ENCODE data around the gene MRPS24. TPM values are rescaled to one million over a fixed set of nuclear protein-coding genes. Genes with fewer than 3 reads are reported as not detected.
"Not testable (repeated sequence)": the region's sequence is repeated elsewhere in the genome, so short reads cannot be mapped to it uniquely, and the experiment has no call there.

The MRPS24 gene
- polyA plus RNA-seq, 1 donor, result 83.1 TPM

DNA sequence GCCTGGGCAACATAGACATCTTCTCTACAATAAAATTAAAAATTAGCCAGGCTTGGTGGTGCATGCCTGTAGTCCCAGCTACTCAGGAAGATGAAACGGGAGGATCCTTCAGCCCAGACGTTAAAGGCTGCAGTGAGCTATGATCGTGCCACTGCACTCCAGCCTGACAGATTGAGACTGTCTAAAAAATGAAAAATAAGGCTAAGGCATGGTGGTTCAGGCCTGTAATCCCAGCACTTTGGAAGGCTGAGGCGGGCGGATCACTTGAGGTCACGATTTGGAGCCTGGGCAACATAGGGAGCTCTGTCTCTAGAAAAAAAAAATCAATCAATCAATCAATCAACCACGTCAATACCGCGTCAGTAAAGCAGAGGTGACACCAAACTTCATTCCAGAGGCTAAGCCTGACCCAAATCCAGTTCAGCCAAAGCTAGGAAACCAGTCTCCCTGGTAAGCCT, 31.1 kb downstream of the MRPS24 start:
- no peak for DNase-seq

DNA sequence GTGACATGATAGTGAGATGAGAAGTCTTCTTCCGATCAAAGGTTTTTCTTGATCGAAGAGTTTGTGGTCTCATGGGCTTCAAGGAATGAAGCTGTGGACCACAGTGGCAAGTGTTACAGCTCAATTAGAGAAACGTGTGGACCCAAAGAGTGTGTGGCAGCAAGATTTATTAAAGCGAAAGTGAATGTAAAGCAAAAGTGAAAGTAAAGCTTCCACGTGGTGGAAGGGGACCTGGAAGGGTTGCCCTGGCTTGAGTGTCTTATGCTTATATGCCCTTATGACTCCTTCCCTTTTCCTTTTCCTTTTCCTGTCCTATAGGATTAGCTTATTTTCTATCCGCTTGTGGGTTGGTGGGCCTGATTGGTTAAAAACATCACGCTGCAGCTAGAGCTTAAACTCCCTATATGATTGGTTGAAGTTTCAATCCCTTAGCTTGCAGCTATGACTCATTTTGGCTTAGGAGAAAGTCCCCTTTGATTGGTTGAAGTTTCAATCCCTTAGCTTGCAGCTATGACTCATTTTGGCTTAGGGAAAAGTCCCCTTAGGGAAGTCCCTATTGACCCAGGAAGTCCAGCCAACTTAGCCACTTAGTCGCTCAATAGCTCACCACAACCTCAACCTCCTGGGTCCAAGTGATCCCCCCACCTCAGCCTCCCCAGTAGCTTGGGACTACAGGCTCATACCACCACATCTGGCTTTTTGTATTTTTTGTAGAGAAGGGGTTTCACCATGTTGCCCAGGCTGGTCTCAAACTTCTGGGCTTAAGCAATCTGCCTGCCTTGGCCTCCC, 34.7 kb downstream of the MRPS24 start:
- no peak for DNase-seq

DNA sequence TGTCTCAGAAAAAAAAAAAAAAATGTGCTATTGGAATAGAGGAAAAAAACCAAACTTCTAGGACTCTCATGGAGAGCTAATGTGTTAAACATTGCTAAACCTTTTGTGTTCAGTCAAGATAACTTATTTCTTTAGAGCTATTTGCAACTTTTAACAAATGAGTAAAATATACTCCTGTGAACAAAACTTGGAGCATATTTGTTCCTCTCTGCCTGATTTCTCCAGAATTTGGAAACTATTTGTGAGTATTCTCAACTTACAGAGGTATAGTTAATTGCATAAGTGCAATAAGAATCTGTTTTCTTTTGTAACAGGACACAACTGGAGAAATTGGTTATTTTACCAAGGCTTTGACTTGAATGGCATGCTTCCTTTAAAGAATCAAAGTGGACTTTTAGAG, 38.4 kb downstream of the MRPS24 start:
- not testable (repeated sequence) for DNase-seq

DNA sequence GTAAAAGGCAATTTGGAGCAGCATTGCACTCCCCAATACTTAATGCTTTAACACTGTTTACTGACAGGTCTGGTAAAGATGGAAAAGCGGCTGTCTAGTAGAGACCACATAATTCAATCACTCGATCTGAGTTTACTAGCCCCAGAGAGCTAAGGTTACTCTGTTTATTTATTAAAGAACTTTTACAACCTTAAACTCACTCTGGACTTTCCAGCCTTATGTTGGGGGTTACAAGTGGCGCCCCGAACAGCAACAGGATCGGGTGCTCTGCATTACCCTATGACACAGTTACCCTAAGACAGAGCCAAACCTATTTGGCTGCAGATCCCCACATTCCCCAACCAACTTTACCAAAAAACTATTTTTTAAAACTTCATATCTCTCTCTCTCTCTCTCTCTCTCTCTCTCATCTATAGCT, 43.9 kb downstream of the MRPS24 start:
- DNase-seq, result no peak

GRCh38 chr7:43824963-43825362, 44.4 kb downstream of the MRPS24 start:
- DNase-seq, result no peak

GRCh38 chr7:43824513-43824912, 44.8 kb downstream of the MRPS24 start:
- DNase-seq, result not testable (repeated sequence)

- no peak for DNase-seq
Observed at GRCh38 chr7:43823941-43824340, 45.4 kb downstream of the MRPS24 start.

DNA sequence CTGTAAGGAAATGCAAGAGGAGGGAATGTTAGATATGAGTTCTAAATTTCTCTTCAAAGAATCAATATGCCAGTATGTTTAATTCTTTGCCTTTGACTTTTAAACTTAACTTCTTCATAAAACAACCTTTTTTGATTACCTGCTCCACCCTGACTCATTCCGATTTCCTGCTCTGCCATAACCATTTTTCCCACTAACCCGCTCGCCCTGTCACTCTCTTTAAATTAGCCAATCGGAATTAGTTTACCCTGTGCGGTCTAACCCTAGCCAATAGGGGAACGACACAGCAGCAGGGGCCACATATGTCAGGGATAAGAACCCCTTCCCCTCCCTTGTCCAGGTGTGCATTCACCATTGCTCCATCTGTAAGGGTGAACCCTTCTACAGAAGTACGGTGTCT, 45.9 kb downstream of the MRPS24 start:
- not testable (repeated sequence) for DNase-seq

Other genes starting within 250 kb of the MRPS24 start
- gene COA1, start 140.0 kb downstream of the MRPS24 start, polyA plus RNA-seq (ENCODE audit: insufficient read length), result 34.7 TPM
- gene BLVRA, start 110.8 kb downstream of the MRPS24 start, polyA plus RNA-seq (ENCODE audit: insufficient read length), result 29.3 TPM
- gene URGCP, start 37.1 kb upstream of the MRPS24 start, polyA plus RNA-seq (ENCODE audit: insufficient read length), result 20.2 TPM
- 18.6 TPM for gene UBE2D4, start 56.9 kb upstream of the MRPS24 start, polyA plus RNA-seq (ENCODE audit: insufficient read length)
- 2.3 TPM for gene SPDYE1, start 128.4 kb upstream of the MRPS24 start, polyA plus RNA-seq (ENCODE audit: insufficient read length)
- gene DBNL, start 175.2 kb upstream of the MRPS24 start, polyA plus RNA-seq (ENCODE audit: insufficient read length), result 43.5 TPM
- 319 TPM for gene PGAM2, start 196.1 kb upstream of the MRPS24 start, polyA plus RNA-seq (ENCODE audit: insufficient read length)
- gene POLM, start 213.0 kb upstream of the MRPS24 start, polyA plus RNA-seq (ENCODE audit: insufficient read length), result 23.8 TPM
- gene AEBP1, start 234.8 kb upstream of the MRPS24 start, polyA plus RNA-seq (ENCODE audit: insufficient read length), result 72.1 TPM